Esophagus (tissue), 2 donors: ENCODE results near the gene LUM. TPM values are rescaled to one million over a fixed set of nuclear protein-coding genes. Genes with fewer than 3 reads are reported as not detected.

ENCODE experiments used
- H3K27ac ChIP-seq, 2 donors: one replicate each; pipeline ENCODE4 v1.5.1; 2013; ENCODE audit warnings: low read depth in 2 of 2, mild to moderate bottlenecking in 2 of 2, inconsistent platforms in 1 of 2, low read length in 1 of 2, moderate library complexity in 1 of 2
- H3K27me3 ChIP-seq, 2 donors: one replicate each; pipeline ENCODE4 v1.6.1; 2013; ENCODE audit warnings: low read length in 2 of 2, control low read depth in 1 of 2, mild to moderate bottlenecking in 1 of 2; ENCODE audit not compliant: insufficient read depth in 2 of 2, control insufficient read depth in 1 of 2
- H3K36me3 ChIP-seq, 2 donors: one replicate each; pipeline ENCODE4 v1.6.1; 2013; ENCODE audit warnings: low read length in 1 of 2; ENCODE audit not compliant: control insufficient read depth in 2 of 2, insufficient read depth in 2 of 2
- H3K4me1 ChIP-seq, 2 donors: one replicate each; pipeline ENCODE4 v1.6.1; 2013; ENCODE audit warnings: low read length in 1 of 2; ENCODE audit not compliant: control insufficient read depth in 2 of 2, insufficient read depth in 2 of 2
- H3K4me3 ChIP-seq, 2 donors: one replicate each; pipeline ENCODE4 v1.5.1; 2013; ENCODE audit warnings: low read length in 2 of 2, mild to moderate bottlenecking in 2 of 2, low read depth in 1 of 2, moderate library complexity in 1 of 2
- H3K9me3 ChIP-seq, 2 donors: one replicate each; pipeline ENCODE4 v1.6.1; 2013; ENCODE audit warnings: mild to moderate bottlenecking in 2 of 2, low read depth in 1 of 2, low read length in 1 of 2, moderate library complexity in 1 of 2; ENCODE audit not compliant: control insufficient read depth in 2 of 2, insufficient read depth in 1 of 2
- WGBS, 2 donors: extraction: QIAGEN DNeasy Blood & Tissue Kit; methylation state at CpG; one replicate each; pipeline ENCODE4 v1.1.7; 2013; 5-methylcytosine and 5-hydroxymethylcytosine counted together
- polyA plus RNA-seq, 2 donors: library from polyadenylated mRNA; stranded (reverse); fragments of 200-250 nt; gene quantifications; one replicate each; pipeline ENCODE4 v1.2.3, GENCODE V29; 2013
- donor health status: healthy with polysubstance abuse.
- donor health status: Bipolar disorder and iron deficiency.

LUM gene
- polyA plus RNA-seq = 1 to 10 TPM; 2.7 to 7.0 TPM

- Histone ChIP-seq H3K9me3 (no peaks in the 10 kb centered on the region), H3K36me3 (no peaks in the 10 kb centered on the region), H3K27ac (no peak within 1 kb of the TSS), H3K27me3 (no peaks in the 10 kb centered on the region), H3K4me1 (no peaks in the 10 kb centered on the region), H3K4me3 (no peak within 1 kb of the TSS)
- WGBS, 2 donors = 34 to 39% methylated on average over 7 of the region's 7 CpGs
These were observed at the start of gene LUM for GRCh38 chr12:91111366-91112325. LUM (minus strand) TSS chr12:91111494; CDS start chr12:91108979, 2,515 bp downstream.

GRCh38 chr12:91161009-91161408 is 49.7 kb upstream of the LUM start:
- Histone ChIP-seq H3K9me3 (no peaks in the 10 kb centered on the region), H3K27ac (no peak overlapping the region), H3K27me3 (no peaks in the 10 kb centered on the region), H3K4me3 (no peak overlapping the region), H3K36me3 (no peaks in the 10 kb centered on the region), H3K4me1 (no peaks in the 10 kb centered on the region)

DNA sequence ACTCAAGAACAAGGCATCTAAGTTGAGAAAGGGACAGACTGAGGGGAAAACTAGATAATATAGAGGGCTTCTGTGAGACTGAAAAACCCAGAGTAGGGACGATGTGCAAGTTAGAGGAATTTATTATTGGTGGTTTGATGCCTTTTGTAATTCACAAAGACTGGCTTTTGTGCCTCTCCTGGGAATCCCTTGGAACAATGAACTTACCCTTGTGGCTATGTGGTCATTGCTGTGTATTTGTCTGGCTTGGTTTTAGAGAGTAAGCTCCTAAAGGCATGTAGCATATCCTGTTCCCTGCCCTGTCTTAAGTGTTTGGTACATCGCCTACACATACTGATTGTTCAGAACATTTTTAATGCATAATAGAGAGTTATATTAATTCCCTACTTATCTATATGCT is 44.7 kb upstream of the LUM start:
- H3K4me1 ChIP-seq = no peaks in the 10 kb centered on the region
- H3K4me3 ChIP-seq = no peak overlapping the region
- no peaks in the 10 kb centered on the region for H3K36me3 ChIP-seq
- no peak overlapping the region for H3K27ac ChIP-seq
- 72 to 73% methylated on average over 2 of the region's 2 CpGs for WGBS, 2 donors
- H3K9me3 ChIP-seq = no peaks in the 10 kb centered on the region
- H3K27me3 ChIP-seq = no peaks in the 10 kb centered on the region

- H3K36me3 ChIP-seq = no peaks in the 10 kb centered on the region
- H3K27me3 ChIP-seq = no peaks in the 10 kb centered on the region
- no peaks in the 10 kb centered on the region for H3K4me1 ChIP-seq
- H3K9me3 ChIP-seq = no peaks in the 10 kb centered on the region
- 35% methylated on average over 3 of the region's 3 CpGs for WGBS, 2 donors
- no peak overlapping the region for H3K27ac ChIP-seq
- no peak overlapping the region for H3K4me3 ChIP-seq
These were observed 42.8 kb upstream of the LUM start for GRCh38 chr12:91154131-91154530.

- Histone ChIP-seq H3K27me3 (no peaks in the 10 kb centered on the region), H3K4me3 (no peak overlapping the region), H3K9me3 (no peaks in the 10 kb centered on the region), H3K36me3 (no peaks in the 10 kb centered on the region), H3K27ac (no peak overlapping the region), H3K4me1 (no peaks in the 10 kb centered on the region)
- 79% methylated on average over 2 of the region's 2 CpGs for WGBS, 2 donors
These were observed 32.8 kb upstream of the LUM start for GRCh38 chr12:91144053-91144452.

GRCh38 chr12:91143206-91143605 is 31.9 kb upstream of the LUM start:
- WGBS, 2 donors = 64 to 67% methylated on average over 3 of the region's 3 CpGs
- Histone ChIP-seq H3K36me3 (no peaks in the 10 kb centered on the region), H3K27ac (no peak overlapping the region)

DNA sequence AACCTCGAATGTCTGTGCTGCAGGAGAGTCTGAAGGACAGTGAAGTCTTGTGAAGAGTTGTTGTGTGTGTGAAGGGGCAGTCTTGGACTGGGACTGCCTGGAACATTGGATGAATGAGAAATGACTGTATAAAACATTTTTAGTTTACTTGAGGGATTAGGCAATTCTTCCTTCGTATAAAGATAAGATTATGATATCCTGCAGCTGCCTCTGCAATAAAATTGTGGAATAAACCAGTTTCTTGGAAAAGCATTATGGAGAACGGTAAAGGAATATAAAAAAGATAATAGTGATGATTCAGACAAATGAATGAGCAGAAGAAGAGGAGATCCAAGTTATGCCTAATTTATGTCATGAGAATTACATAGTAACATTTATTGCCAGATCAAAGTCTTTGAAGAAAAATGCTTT is 30.9 kb upstream of the LUM start:
- no peaks in the 10 kb centered on the region for H3K36me3 ChIP-seq
- H3K9me3 ChIP-seq = no peaks in the 10 kb centered on the region
- H3K4me1 ChIP-seq = peaks cover 0 to 3% of the 10 kb centered on the region in 2 donors
- no peak overlapping the region for H3K4me3 ChIP-seq
- no peaks in the 10 kb centered on the region for H3K27me3 ChIP-seq
- WGBS, 2 donors = 47 to 52% methylated on average over 3 of the region's 3 CpGs
- no peak overlapping the region for H3K27ac ChIP-seq

More at GRCh38 chr12:91143206-91143605, 31.9 kb upstream of the LUM start:
- no peaks in the 10 kb centered on the region for H3K27me3 ChIP-seq
- no peaks in the 10 kb centered on the region for H3K9me3 ChIP-seq
- peaks cover 0 to 3% of the 10 kb centered on the region in 2 donors for H3K4me1 ChIP-seq
- H3K4me3 ChIP-seq = no peak overlapping the region

DNA sequence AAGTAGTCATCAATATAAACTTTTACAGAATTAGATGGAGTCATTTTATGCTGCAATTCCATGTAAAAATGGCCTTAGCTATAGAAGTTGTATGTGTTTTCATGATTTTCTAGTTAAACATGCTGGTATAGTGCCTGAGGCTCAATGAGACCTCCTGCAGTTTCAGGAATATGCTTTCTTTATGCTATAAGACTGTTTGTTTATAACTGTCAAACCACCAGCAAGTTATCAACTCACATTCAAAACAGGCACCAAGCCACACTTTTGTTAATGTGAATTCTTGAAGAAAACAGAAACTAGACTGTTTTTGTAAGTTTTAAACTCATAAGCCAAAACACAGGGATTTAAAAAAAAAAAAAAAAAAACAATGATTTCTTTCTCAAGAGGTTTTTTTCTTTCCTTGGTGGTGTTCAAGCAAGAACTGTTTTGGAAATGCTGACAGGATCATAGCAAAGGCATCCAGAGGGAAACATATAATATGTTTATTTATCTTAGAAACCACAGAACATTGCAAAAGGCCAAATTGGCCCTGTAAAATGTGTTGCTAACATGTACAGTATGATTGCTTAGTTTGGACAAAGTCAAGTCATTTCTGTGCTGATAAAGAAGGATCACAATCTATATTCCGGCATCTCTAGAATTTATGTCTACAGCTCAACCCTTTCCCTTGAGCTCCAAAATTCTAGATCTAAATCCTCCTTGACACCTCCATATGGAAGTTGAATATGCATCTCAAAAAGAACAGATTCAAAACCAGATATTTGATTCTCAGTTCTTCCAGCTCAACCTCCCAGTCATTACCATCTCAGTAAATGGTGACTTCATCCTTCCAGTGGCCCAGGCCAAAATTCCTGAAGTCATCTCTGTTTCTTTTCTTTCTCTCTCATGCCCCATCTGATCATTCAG is 29.0 kb upstream of the LUM start:
- Histone ChIP-seq H3K4me1 (peaks cover 0 to 3% of the 10 kb centered on the region in 2 donors), H3K27ac (no peak overlapping the region), H3K27me3 (no peaks in the 10 kb centered on the region), H3K4me3 (no peak overlapping the region), H3K9me3 (no peaks in the 10 kb centered on the region), H3K36me3 (no peaks in the 10 kb centered on the region)
- 65 to 80% methylated on average over 1 of the region's 1 CpG for WGBS, 2 donors

DNA sequence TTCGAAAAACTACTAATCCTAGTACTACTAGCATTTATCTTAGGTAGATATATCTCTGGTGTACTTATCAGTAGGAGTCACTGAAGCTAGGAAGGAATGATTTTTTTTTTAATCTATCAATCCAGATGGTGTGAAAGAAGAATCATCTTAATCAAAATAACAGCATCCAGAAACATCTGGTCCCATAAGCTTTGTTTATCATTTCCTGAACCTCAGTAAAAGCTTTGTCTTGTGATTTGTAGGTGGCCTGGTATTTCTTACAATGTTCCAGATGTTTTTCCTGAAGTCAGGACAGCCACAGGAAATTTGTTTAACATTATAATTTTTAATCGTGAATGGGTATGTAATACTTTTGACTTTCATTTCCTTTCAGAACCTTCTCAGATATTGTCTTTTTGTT is 28.0 kb upstream of the LUM start:
- 53 to 56% methylated on average over 2 of the region's 2 CpGs for WGBS, 2 donors
- Histone ChIP-seq H3K36me3 (no peaks in the 10 kb centered on the region), H3K27ac (no peak overlapping the region), H3K27me3 (no peaks in the 10 kb centered on the region), H3K4me3 (no peak overlapping the region), H3K9me3 (no peaks in the 10 kb centered on the region), H3K4me1 (peaks cover 0 to 3% of the 10 kb centered on the region in 2 donors)
